Smooth muscle cell (in vitro differentiated cells): ENCODE measurements around the gene PDLIM7. TPM values are rescaled to one million over a fixed set of nuclear protein-coding genes. Genes with fewer than 3 reads are reported as not detected.

Experiments used
- DNase-seq: peaks from one replicate; lab custom pipeline; 2025; ENCODE audit not compliant: unreplicated experiment; lab: John Stamatoyannopoulos, UW
- H2AFZ ChIP-seq: fragments of 200-600 bp; sonication (generic); 2 replicates; pipeline ENCODE4 v1.6.0; 2016; ENCODE audit warnings: antibody characterized with exemption, low read depth, mild to moderate bottlenecking
- H3F3A ChIP-seq: fragments of 200-600 bp; sonication (generic); 2 replicates; pipeline ENCODE4 v1.6.0; 2017; ENCODE audit warnings: antibody characterized with exemption, low read depth
- H3K27ac ChIP-seq: fragments of 200-600 bp; sonication (generic); 2 replicates; pipeline ENCODE4 v1.5.1; 2016; ENCODE audit warnings: low read depth, mild to moderate bottlenecking
- H3K27me3 ChIP-seq: fragments of 200-600 bp; sonication (generic); 2 replicates; pipeline ENCODE4 v1.6.1; 2016; ENCODE audit warnings: low read depth, mild to moderate bottlenecking
- H3K36me3 ChIP-seq: fragments of 200-600 bp; sonication (generic); 2 replicates; pipeline ENCODE4 v1.5.1; 2016; ENCODE audit warnings: low read depth
- H3K4me1 ChIP-seq: fragments of 200-600 bp; sonication (generic); 2 replicates; pipeline ENCODE4 v1.5.1; 2016; ENCODE audit warnings: low read depth
- H3K4me2 ChIP-seq: fragments of 200-600 bp; sonication (generic); 2 replicates; pipeline ENCODE4 v1.6.0; 2016; ENCODE audit warnings: mild to moderate bottlenecking
- H3K4me3 ChIP-seq: fragments of 200-600 bp; sonication (generic); 2 replicates; pipeline ENCODE4 v1.5.1; 2016; ENCODE audit warnings: mild to moderate bottlenecking
- H3K79me2 ChIP-seq: fragments of 200-600 bp; sonication (generic); 2 replicates; pipeline ENCODE4 v1.6.0; 2016; ENCODE audit warnings: low read depth, mild to moderate bottlenecking
- H3K9ac ChIP-seq: fragments of 200-600 bp; sonication (generic); 2 replicates; pipeline ENCODE4 v1.6.0; 2016; ENCODE audit warnings: low read depth
- H3K9me3 ChIP-seq: fragments of 200-600 bp; sonication (generic); replicated peaks from 2 replicates; pipeline ENCODE4 v1.5.1; 2016; ENCODE audit warnings: low read depth
- H4K20me1 ChIP-seq: fragments of 200-600 bp; sonication (generic); 2 replicates; pipeline ENCODE4 v1.6.0; 2016; ENCODE audit warnings: low read depth
- WGBS: methylation state at CpG from one replicate; pipeline ENCODE4 v1.1.7; 2016; ENCODE audit warnings: low lambda C conversion rate; 5-methylcytosine and 5-hydroxymethylcytosine counted together
- polyA plus RNA-seq: library from polyadenylated mRNA; unstranded; fragments of >200 nt; fragmentation: Nextera tagmentation; extraction: Ambion mirVana; gene quantifications from 2 replicates; pipeline ENCODE4 v1.2.1, GENCODE V29; 2016
- total RNA-seq: library from RNA; depleted of rRNA; stranded (reverse); fragments of >200 nt; gene quantifications from 2 replicates; pipeline ENCODE4 v1.2.3, GENCODE V29; 2014
- TF ChIP-seq, protein P1 (sequence below): fragments of 200-600 bp; sonication (generic); IDR thresholded peaks from 2 replicates; pipeline ENCODE4 v1.5.1; 2017; ENCODE audit warnings: borderline replicate concordance, mild to moderate bottlenecking, antibody characterized with exemption; ENCODE audit not compliant: insufficient read depth, poor library complexity, severe bottlenecking

PDLIM7 gene
- total and polyA plus RNA-seq, 2 experiments from 2014 or later: 235 to 511 TPM

DNA sequence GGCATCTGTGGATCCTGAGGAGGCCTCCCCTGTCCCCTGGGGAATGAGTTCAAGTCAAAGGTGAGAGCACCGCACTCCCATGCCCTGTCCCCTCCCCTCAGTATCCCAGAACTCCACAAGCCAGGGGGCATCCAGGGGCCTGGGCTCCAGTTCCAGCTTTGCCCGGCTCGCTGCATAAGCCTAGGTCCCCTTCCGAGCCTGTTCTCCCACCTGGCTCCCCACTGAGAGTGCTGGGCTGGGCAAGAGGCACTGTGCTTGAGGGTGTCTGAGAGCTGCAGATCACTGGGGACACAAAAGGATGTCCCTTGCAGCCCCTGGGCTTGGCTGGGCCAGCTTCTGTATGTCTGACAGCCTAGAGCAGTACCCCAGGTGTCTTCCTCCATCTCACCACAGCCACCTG lies 7.7 kb upstream of the PDLIM7 start:
- H3F3A ChIP-seq: peaks cover 4% of the 10 kb centered on the region
- WGBS: 99% methylated on average over 4 of the region's 4 CpGs
- H3K4me2 ChIP-seq: no peak overlapping the region
- H3K27ac ChIP-seq: no peak overlapping the region
- no peaks in the 10 kb centered on the region for H4K20me1 ChIP-seq
- no peaks in the 10 kb centered on the region for H3K9me3 ChIP-seq
- DNase-seq: no peak
- no peak overlapping the region for H3K9ac ChIP-seq
- no peak overlapping the region for H3K4me3 ChIP-seq
- H2AFZ ChIP-seq: no peak overlapping the region
- peaks cover 11% of the 10 kb centered on the region for H3K4me1 ChIP-seq
- H3K27me3 ChIP-seq: no peaks in the 10 kb centered on the region
- no peaks in the 10 kb centered on the region for H3K36me3 ChIP-seq
- TF ChIP-seq, protein P1, sequence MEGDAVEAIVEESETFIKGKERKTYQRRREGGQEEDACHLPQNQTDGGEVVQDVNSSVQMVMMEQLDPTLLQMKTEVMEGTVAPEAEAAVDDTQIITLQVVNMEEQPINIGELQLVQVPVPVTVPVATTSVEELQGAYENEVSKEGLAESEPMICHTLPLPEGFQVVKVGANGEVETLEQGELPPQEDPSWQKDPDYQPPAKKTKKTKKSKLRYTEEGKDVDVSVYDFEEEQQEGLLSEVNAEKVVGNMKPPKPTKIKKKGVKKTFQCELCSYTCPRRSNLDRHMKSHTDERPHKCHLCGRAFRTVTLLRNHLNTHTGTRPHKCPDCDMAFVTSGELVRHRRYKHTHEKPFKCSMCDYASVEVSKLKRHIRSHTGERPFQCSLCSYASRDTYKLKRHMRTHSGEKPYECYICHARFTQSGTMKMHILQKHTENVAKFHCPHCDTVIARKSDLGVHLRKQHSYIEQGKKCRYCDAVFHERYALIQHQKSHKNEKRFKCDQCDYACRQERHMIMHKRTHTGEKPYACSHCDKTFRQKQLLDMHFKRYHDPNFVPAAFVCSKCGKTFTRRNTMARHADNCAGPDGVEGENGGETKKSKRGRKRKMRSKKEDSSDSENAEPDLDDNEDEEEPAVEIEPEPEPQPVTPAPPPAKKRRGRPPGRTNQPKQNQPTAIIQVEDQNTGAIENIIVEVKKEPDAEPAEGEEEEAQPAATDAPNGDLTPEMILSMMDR: no peak
- no peaks in the 10 kb centered on the region for H3K79me2 ChIP-seq

DNA sequence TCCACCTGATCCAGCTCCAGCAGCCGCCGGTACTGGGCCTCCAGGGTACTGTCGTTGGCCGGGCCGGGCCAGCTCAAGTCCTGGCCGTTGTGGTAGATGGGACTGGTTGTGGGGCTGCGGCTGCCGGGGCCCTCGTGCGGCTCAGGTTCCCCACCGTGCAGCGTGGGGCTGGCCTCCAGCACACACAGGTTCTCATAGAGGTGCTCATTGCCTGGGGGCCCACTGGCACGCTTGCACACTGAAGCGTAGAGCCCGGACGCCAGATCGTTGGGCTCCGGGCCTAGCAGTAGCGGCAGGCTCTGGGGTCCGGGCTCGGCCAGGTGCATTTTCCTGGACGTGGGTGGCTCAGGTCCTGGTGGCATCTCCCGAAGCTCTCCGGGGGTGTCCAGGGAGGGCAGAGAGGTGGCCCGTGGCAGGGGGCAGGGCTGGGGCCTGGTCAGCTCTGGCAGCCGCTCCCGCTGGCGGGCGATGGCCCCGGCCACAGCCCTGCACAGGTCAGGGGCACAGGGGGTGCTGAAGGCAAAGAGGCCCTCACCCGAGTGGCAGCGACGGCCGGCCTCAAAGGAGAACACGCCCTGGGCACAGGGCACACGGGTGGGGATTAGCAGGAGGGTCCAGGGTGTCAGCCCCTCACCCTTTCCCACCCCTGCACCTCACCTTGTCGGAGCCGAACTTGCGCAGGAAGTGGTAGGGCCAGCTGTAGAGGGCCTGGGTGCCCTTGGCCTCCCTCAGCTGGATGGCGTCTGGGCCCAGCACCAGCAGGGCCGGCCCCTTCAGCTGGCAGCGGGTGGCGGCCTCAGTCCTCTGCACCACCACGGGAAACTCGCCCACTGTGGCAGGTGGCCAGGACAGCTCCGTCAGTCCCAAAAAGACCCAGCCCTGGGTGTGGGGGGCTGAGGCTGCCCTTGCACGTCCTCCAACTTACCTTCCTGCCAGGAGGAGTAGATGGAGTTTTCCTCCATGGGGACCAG lies 7.0 kb upstream of the PDLIM7 start:
- no peak for DNase-seq
- Histone ChIP-seq H4K20me1 (no peaks in the 10 kb centered on the region), H3K9ac (no peak overlapping the region), H3F3A (peaks cover 4% of the 10 kb centered on the region), H2AFZ (no peak overlapping the region), H3K79me2 (no peaks in the 10 kb centered on the region), H3K9me3 (no peaks in the 10 kb centered on the region), H3K27ac (no peak overlapping the region), H3K36me3 (no peaks in the 10 kb centered on the region), H3K4me1 (peaks cover 11% of the 10 kb centered on the region), H3K4me3 (no peak overlapping the region), H3K4me2 (no peak overlapping the region), H3K27me3 (no peaks in the 10 kb centered on the region)
- TF ChIP-seq, protein P1: no peak
- 97% methylated on average over 39 of the region's 47 CpGs for WGBS

DNA sequence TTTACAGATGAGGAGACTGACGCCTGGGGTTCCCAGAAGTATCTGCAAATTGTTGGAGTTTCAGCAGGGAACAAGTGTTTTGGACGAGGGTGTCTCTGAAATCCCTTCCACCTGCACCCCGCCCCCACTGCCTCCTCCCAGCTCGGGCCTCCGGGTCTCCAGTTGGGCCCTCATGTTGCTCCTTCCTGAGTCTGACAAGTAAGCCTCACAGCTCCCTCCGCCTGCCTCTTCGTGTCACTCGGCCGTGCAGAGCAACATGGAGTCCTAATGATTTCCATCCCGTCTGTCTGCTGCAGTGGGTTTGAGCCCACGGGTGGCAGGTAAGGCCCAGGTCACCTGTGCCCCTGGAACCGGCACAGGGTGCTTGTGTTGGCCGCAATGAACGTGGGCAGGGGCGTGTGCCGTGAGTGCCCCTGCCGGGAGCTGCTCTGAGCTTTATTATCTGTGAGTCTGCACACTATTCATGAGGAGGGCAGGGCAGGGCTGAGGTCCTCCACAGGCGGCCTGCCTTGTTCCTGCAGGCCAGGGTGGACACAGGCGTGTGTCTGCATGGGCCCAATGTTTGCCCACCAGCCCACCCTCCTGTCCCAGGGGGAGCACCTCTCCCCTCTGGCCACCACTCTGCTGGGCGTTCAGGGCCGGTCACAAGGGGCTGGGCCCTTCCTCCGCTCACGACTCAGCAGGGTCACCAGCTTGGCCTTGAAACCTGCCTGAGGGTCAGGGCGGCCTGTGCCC lies 6.1 kb upstream of the PDLIM7 start:
- Histone ChIP-seq H3K9ac (no peak overlapping the region), H3K36me3 (no peaks in the 10 kb centered on the region), H3K4me1 (peaks cover 11% of the 10 kb centered on the region), H3K27me3 (no peaks in the 10 kb centered on the region), H3K4me2 (no peak overlapping the region), H3F3A (peaks cover 4% of the 10 kb centered on the region), H3K4me3 (no peak overlapping the region), H2AFZ (no peak overlapping the region), H3K27ac (no peak overlapping the region), H4K20me1 (no peaks in the 10 kb centered on the region), H3K9me3 (no peaks in the 10 kb centered on the region), H3K79me2 (no peaks in the 10 kb centered on the region)
- 92% methylated on average over 24 of the region's 24 CpGs for WGBS
- TF ChIP-seq, protein P1: no peak
- DNase-seq: no peak
